ENCODE data around the gene LCMT1.
"Not testable (repeated sequence)": the region's sequence is repeated elsewhere in the genome, so short reads cannot be mapped to it uniquely, and the experiment has no call there.

The LCMT1 gene

GRCh38 chr16:25111403-25112166 is at the start of gene LCMT1:
Gene LCMT1, plus strand, starts transcription at chr16:25111742. Its CDS starts 142 bp downstream, at chr16:25111884.
- DNase-seq: peak; percentile 85

GRCh38 chr16:25063102-25063501 is 48.4 kb upstream of the LCMT1 start:
- no peak for DNase-seq

- no peak for DNase-seq
Measured at GRCh38 chr16:25063865-25064264, 47.7 kb upstream of the LCMT1 start.

DNA sequence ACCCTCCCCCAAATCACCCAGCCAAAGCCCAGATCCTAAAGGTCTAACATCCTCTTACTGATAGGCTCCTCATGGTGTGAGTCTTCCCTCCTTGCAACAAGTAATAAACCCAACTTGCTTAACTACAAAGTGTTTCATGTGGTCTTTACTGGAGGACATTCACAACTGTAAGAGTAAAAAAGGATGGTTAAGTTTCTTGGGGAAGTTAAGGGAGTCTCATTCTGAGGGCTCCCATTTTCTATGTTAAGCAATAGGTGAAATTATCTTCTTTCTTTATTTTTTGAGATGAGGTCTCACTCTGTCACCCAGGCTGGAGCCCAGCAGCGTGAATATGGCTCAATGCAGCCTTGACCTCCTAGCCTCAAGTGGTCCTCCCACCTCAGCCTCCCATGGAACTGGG is 47.3 kb upstream of the LCMT1 start:
- not testable (repeated sequence) for DNase-seq

- DNase-seq: no peak
Measured at GRCh38 chr16:25064937-25065336, 46.6 kb upstream of the LCMT1 start.

GRCh38 chr16:25065899-25066298 is 45.6 kb upstream of the LCMT1 start:
- DNase-seq: no peak

DNA sequence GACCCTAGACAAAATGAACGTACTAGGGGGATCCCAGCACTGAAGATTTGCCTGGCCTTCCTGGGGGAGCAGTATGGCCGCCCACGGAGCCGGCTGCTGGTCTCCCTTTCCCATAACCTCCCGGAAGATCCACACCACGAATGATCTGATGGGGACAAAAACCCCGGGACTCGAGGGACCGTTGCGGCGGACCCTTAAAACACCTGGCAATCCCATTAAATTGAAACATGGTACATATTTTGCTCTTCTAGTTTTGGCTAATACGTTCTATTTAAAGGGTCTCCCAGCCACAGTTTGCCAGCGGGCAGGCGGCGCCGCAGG is 45.2 kb upstream of the LCMT1 start:
- no peak for DNase-seq

- peak; percentile 46 for DNase-seq
Measured at GRCh38 chr16:25066747-25067631, 44.6 kb upstream of the LCMT1 start.

- no peak for DNase-seq
Measured at GRCh38 chr16:25073854-25074253, 37.7 kb upstream of the LCMT1 start.

DNA sequence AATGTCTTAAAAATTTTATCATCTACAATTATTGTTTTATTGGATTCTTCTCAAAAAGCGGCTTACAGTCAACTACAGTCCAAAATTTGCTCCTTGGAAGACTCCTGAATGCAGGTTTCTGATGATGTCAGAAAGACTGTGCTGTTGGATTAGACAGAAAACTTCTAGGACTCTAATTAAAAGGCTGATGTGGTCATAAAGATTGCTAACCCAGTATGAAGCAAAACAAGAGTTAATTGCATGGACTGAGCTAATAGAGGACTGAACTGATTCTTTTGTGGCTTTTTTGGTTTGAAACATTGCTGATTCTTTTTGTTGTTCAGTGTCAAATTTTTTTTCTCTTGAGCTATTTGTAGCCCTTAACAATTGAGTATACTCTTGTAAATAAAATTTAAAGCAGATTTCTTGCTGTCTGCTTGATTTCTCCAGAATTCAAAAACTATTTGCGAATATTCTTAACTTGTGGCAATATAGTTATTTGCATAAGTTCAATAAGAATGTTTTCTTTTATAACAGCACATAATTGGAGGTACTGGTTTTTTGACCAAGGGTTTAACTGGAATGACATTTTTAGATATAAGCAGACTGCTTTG is 33.1 kb upstream of the LCMT1 start:
- DNase-seq: no peak

GRCh38 chr16:25079637-25080378 is 31.7 kb upstream of the LCMT1 start:
- DNase-seq: no peak

DNA sequence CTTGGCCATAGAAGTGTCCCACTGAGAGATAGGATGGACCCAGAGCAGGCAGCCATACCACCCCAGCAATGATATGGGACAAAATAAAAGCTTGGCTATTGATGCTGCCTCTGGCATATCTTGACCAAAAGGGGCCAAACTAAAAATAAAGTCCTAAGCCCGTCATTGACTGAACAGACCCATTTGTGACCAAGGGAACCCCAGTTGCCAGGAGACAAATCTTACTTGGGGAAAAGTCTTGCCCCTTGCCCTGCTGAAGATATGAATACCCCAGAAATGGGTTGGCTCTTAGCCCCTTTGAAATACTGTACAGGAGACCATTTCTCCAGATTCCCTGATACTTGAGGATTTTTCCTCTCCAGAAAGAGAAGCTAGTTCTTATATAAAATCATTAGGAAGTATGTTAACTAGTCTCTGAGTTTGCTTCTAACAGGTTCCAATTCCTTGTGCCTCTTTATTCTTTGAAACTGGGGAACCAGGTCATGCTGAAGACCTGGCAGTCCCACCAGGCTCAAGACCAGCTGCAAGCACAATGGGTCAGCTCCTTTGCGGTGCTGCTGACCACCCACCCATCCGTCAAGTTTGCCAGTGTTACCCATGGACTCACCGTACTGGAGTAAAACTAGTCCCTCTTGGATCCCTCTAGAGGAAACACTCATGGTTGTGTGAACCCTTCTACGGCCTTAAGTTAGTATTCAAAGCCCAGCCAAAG is 31.0 kb upstream of the LCMT1 start:
- DNase-seq: no peak

DNA sequence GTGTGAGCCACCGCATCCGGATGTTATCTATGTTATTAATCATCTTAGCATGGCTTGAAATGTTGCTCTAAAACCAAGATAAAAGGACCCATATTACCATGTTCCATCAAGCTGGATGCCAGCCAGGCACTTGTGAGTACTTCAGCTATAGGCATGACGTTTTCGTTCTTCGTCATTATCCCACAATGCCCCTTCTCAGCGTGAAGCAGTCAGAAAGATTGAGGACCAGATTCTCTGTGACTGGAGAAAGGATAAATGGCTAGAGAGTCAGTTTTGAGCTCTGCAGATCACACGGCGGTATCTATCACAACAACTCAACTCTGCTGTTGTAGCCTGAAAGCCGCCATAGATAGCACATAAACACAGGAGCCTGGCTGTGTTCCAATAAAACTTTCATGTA is 29.8 kb upstream of the LCMT1 start:
- DNase-seq: no peak

DNA sequence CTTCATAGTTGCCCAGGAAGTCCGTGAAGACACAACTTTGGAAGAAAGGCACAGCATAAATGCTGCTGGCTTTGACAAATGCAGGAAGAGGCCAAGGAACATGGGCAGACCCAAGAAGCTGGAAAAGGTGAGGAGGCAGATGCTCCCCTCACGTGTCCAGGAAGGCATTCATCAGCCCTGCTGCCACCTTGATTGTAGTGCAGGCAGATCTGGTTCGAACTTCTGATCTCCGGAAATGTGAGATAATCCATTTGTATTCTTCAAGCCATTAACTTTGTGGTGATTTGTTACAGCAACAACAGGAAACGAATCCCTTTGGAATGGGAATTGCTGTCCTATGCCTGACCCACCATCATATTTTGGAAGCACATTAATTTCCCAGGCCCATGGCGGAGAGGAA is 28.5 kb upstream of the LCMT1 start:
- DNase-seq: no peak

DNA sequence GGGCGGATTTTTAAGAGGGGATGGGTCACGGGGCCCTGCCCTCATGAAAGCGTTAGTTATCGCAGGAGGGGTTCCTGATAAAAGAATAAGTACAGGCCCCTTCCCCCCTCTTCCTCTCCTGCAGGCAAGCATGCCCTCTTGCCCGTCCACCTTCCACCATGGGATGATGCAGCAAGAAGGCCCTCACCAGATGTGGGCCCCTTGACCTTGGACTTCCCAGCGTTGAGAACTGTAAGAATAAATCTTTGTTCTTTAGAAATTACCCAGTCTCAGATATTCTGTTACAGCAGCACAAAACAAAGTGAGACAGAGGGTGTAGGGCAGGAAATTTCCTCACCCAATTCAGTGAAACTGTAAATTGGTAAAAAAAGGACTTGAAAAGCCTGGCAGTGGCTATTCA is 27.8 kb upstream of the LCMT1 start:
- no peak for DNase-seq

DNA sequence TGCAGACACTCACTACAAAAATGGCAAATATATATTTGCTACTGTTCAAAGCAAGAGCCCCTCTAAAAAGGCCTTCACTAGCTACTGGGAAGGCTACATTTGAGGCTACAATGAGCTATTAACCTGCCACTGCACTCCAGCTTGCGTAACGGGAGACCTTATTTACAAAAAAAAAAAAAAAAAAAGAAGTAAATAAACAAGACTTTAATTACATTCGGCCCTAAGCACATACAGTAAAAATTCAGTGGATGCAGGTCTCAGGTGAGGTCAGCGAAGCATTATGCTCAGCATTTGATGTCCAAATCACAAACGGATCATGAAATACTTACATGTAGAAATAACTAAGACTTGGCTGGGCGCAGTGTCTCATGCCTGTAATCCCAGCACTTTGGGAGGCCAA is 26.7 kb upstream of the LCMT1 start:
- DNase-seq: no peak

- DNase-seq: no peak
Measured at GRCh38 chr16:25087761-25088160, 23.8 kb upstream of the LCMT1 start.

DNA sequence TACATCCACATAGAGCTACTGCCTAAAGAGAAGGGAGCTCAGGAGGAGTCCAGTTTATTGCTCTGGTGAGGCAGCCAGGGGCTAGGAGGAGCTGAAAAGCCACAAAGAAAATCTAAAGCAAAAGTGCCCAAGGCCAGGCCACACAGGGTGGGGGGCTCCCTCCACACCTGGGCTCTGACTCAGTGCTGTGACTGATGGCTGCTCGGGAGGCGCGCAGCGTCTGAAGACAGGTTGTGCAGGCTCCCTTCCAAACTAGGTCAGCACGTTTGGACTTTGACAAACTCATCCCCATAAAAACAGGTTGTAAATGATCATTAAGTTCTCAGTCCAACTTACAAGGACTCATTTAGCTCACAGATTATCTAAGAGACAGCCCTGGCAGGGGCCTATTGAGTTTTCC is 22.2 kb upstream of the LCMT1 start:
- DNase-seq: no peak

- no peak for DNase-seq
Measured at GRCh38 chr16:25092441-25092840, 19.1 kb upstream of the LCMT1 start.

DNA sequence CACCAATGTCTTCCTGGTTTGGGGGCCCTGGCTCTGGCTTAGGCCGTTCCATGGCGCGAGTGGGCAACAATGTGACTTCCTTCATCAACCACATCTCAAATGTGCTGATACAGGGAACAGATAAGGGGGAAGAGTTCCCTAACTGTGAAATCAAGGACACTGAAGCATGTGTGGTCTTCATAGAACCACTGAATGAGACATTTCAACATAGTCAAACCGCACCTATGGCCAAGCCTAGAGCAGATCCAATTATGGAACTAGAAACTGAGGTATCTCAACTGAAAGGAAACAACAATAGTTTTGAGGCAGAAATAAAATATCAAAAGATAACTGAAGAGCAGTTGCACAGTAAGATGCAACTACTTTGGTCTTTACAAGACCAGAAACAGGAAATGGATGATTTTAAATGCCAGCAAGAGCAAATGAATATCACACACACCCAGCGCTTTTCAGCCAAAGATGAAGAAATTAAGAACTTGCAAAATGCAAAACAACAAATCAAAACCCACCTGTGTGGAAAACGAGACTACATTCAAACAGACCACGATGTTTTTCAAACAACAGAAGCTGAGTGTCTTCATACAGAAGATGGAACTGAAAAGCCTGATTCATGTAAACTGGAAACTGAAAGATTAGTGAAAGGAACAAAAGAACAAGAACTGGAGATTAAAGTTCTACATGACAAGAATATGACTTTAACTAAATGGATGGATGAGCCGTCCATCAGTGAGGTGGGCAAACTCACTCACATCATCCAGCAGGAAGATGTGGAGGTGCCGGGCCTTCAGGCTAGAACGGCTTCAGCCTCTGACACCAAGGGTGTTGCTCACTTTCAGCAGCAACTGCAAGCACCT is 18.1 kb upstream of the LCMT1 start:
- no peak for DNase-seq

- DNase-seq: no peak
Measured at GRCh38 chr16:25094596-25094995, 16.9 kb upstream of the LCMT1 start.

- DNase-seq: no peak
Measured at GRCh38 chr16:25095636-25096035, 15.9 kb upstream of the LCMT1 start.
